GM23338 (cell line): ENCODE measurements around the gene GNB2. TPM values are rescaled to one million over a fixed set of nuclear protein-coding genes. Genes with fewer than 3 reads are reported as not detected.

Experiments
- ATAC-seq: fragments of 200-7000 bp; cut with Tn5 transposase; 3 replicates; pipeline ENCODE4 v1.9.1; 2020
- DNase-seq: peaks from one replicate; pipeline ENCODE4 v3.0.0-alpha.2; 2015; ENCODE audit warnings: low spot score
- H2AFZ ChIP-seq: fragments of 200-600 bp; sonication (generic); 2 replicates; pipeline ENCODE4 v1.8.0; 2016; ENCODE audit warnings: antibody characterized with exemption, mild to moderate bottlenecking, moderate library complexity
- H3F3A ChIP-seq: fragments of 200-600 bp; sonication (generic); replicated peaks from 2 replicates; pipeline ENCODE4 v1.8.0; 2017; ENCODE audit warnings: antibody characterized with exemption, mixed run types, low read depth
- H3K27ac ChIP-seq: fragments of 200-600 bp; sonication (generic); 2 replicates; pipeline ENCODE4 v1.6.1; 2016; ENCODE audit warnings: low read depth
- H3K27me3 ChIP-seq: fragments of 200-600 bp; sonication (generic); 2 replicates; pipeline ENCODE4 v1.8.0; 2016; ENCODE audit warnings: mild to moderate bottlenecking, mixed run types, moderate library complexity; ENCODE audit not compliant: insufficient read depth
- H3K36me3 ChIP-seq: fragments of 200-600 bp; sonication (generic); 2 replicates; pipeline ENCODE4 v1.8.0; 2016; ENCODE audit warnings: mild to moderate bottlenecking; ENCODE audit not compliant: insufficient read depth
- H3K4me1 ChIP-seq: fragments of 200-600 bp; sonication (generic); 2 replicates; pipeline ENCODE4 v1.8.0; 2016; ENCODE audit warnings: mild to moderate bottlenecking, moderate library complexity; ENCODE audit not compliant: insufficient read depth
- H3K4me2 ChIP-seq: fragments of 200-600 bp; sonication (generic); 2 replicates; pipeline ENCODE4 v1.7.1; 2017; ENCODE audit warnings: mixed run types
- H3K4me3 ChIP-seq: fragments of 200-600 bp; sonication (generic); 2 replicates; pipeline ENCODE4 v1.6.1; 2016; ENCODE audit warnings: mixed run types
- H3K79me2 ChIP-seq: fragments of 200-600 bp; sonication (generic); replicated peaks from 2 replicates; pipeline ENCODE4 v1.8.0; 2017; ENCODE audit warnings: mild to moderate bottlenecking; ENCODE audit not compliant: insufficient read depth
- H3K9me2 ChIP-seq: fragments of 200-600 bp; sonication (generic); 2 replicates; pipeline ENCODE4 v1.8.0; 2017; ENCODE audit not compliant: insufficient read depth
- H4K20me1 ChIP-seq: fragments of 200-600 bp; sonication (generic); replicated peaks from 2 replicates; pipeline ENCODE4 v1.8.0; 2017; ENCODE audit warnings: mild to moderate bottlenecking; ENCODE audit not compliant: insufficient read depth
- H3K27ac Mint-ChIP-seq: 2 replicates; pipeline ENCODE4 v1.8.0; 2020; ENCODE audit warnings: inconsistent platforms, mild to moderate bottlenecking, moderate library complexity, mixed read lengths
- H3K27me3 Mint-ChIP-seq: 3 replicates; pipeline ENCODE4 v1.8.0; 2022; ENCODE audit warnings: low read depth, mild to moderate bottlenecking, moderate library complexity, mixed read lengths, inconsistent platforms; ENCODE audit not compliant: insufficient read depth, poor library complexity
- H3K36me3 Mint-ChIP-seq: 3 replicates; pipeline ENCODE4 v1.8.0; 2021; ENCODE audit warnings: low read depth, mild to moderate bottlenecking, inconsistent platforms, moderate library complexity, mixed read lengths
- H3K4me1 Mint-ChIP-seq: 3 replicates; pipeline ENCODE4 v1.8.0; 2020; ENCODE audit warnings: mild to moderate bottlenecking, inconsistent platforms, mixed read lengths
- H3K4me3 Mint-ChIP-seq: 3 replicates; pipeline ENCODE4 v1.8.0; 2021; ENCODE audit warnings: moderate library complexity, mild to moderate bottlenecking, inconsistent platforms, mixed read lengths
- H3K9me3 Mint-ChIP-seq: 3 replicates; pipeline ENCODE4 v1.8.0; 2020; ENCODE audit warnings: moderate library complexity, mild to moderate bottlenecking, inconsistent platforms, mixed read lengths
- CREB1 ChIP-seq: fragments of 250-450 bp; sonication (Bioruptor Pico); IDR thresholded peaks from 2 replicates; pipeline ENCODE4 v1.5.0; 2020; ENCODE audit warnings: low read depth, mild to moderate bottlenecking, moderate library complexity
- EZH2phosphoT487 ChIP-seq: fragments of 200-600 bp; sonication (generic); IDR thresholded peaks from one replicate; pipeline ENCODE4 v1.8.1; 2018; ENCODE audit warnings: antibody characterized with exemption; ENCODE audit not compliant: unreplicated experiment
- REST ChIP-seq: IDR thresholded peaks from one replicate; pipeline ENCODE4 v1.6.1; 2018; ENCODE audit warnings: antibody characterized with exemption; ENCODE audit not compliant: unreplicated experiment
- STAT1 ChIP-seq: IDR thresholded peaks from one replicate; pipeline ENCODE4 v1.6.1; 2016; ENCODE audit warnings: antibody characterized with exemption; ENCODE audit not compliant: unreplicated experiment
- ZNF462 ChIP-seq: fragments of 250-450 bp; sonication (Bioruptor Pico); IDR thresholded peaks from 2 replicates; pipeline ENCODE4 v1.5.0; 2020; ENCODE audit warnings: mild to moderate bottlenecking, moderate library complexity
- polyA plus RNA-seq: library from polyadenylated mRNA; unstranded; fragments of >200 nt; fragmentation: Nextera tagmentation; extraction: Ambion mirVana; gene quantifications from 2 replicates; pipeline ENCODE4 v1.2.1, GENCODE V29; 2016
- total RNA-seq: library from RNA; depleted of rRNA; stranded (reverse); fragments of >200 nt; shearing (Covaris generic); gene quantifications from 2 replicates; pipeline ENCODE4 v1.2.3, GENCODE V29; 2014

The GNB2 gene
- total and polyA plus RNA-seq, 2 experiments from 2014 or later = 112 to 153 TPM

GRCh38 chr7:100694098-100694745 lies 20.7 kb downstream of the GNB2 start, which contains the start of gene GIGYF1:
GIGYF1 (minus strand) TSS chr7:100694250; CDS start chr7:100688238, 6,012 bp downstream.
- Mint-ChIP-seq H3K9me3 (peaks cover 8% of the 10 kb centered on the region; the same call in 2 of the 3 replicates), H3K27ac (peak within 1 kb of the TSS; percentile 97), H3K27me3 (peaks cover 21% of the 10 kb centered on the region), H3K36me3 (peaks cover 23% of the 10 kb centered on the region), H3K4me3 (peak within 1 kb of the TSS; percentile 96), H3K4me1 (peaks cover 36% of the 10 kb centered on the region)
- Histone ChIP-seq H3K9me2 (no peaks in the 10 kb centered on the region), H3K27ac (peak within 1 kb of the TSS; percentile 92), H3K4me2 (peak within 1 kb of the TSS; percentile 98), H3K79me2 (peaks cover 52% of the 10 kb centered on the region), H3K36me3 (peaks cover 4% of the 10 kb centered on the region; the same call in 1 of the 2 replicates), H3K4me1 (peaks cover 22% of the 10 kb centered on the region), H2AFZ (no peak within 1 kb of the TSS), H4K20me1 (peaks cover 30% of the 10 kb centered on the region), H3F3A (peaks cover 23% of the 10 kb centered on the region), H3K4me3 (peak within 1 kb of the TSS; percentile 96), H3K27me3 (no peaks in the 10 kb centered on the region)
- peak; percentile 77 for DNase-seq
- no peak for TF ChIP-seq REST
- no peak for TF ChIP-seq EZH2phosphoT487
- no peak for TF ChIP-seq STAT1
- no peak for TF ChIP-seq ZNF462 (CRISPR knock-in tag)
- peak; percentile 10; the same call in 1 of the 2 replicates for TF ChIP-seq CREB1 (CRISPR knock-in tag)
- peak; percentile 3; the same call in 2 of the 3 replicates for ATAC-seq
